Loucy (cell line): Measurements from ENCODE around the gene XRN2.

Experiments
- EZH2phosphoT487 ChIP-seq: fragments of 200-600 bp; IDR thresholded peaks from 2 replicates; pipeline ENCODE4 v1.6.1; 2018; ENCODE audit warnings: antibody characterized with exemption, mild to moderate bottlenecking, moderate library complexity, borderline replicate concordance
- TF ChIP-seq, protein P1 (sequence below): fragments of 200-600 bp; sonication (generic); conservative IDR thresholded peaks from 2 replicates; pipeline ENCODE4 v1.5.1; 2014; ENCODE audit warnings: mild to moderate bottlenecking, antibody characterized with exemption, low read length

DNA sequence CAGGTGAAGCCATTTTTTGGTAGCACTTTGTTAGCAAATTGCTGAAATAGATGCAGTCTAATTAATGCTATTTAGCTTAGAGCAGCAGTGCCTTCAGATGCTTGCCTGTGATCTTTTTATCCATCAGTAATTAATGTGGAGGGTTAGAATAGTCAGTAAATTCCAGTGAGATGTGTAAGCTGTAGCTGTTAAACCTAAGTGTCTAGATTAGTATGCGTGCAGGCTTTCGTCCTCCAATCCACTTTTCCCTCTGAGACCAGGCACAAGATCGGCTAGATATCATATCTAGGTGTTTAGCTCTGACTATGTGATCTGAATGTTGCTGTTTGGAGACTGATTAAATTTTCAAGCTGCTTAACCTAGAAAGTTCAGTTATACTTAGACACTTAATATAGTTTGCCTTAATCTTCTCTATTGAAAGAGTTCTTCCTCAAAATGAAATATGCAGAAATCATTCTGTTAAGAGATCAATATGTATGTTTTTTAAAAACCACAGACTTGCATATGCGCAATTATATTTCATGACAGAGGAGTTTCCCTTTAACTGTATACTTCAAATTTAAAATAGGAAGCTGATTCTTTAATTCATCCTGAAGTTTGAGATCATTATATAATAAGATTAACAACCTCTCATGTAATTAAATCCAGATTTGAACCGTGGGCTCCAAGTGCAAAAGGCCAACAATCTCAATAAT, 41.2 kb downstream of the XRN2 start:
- TF ChIP-seq, protein P1, sequence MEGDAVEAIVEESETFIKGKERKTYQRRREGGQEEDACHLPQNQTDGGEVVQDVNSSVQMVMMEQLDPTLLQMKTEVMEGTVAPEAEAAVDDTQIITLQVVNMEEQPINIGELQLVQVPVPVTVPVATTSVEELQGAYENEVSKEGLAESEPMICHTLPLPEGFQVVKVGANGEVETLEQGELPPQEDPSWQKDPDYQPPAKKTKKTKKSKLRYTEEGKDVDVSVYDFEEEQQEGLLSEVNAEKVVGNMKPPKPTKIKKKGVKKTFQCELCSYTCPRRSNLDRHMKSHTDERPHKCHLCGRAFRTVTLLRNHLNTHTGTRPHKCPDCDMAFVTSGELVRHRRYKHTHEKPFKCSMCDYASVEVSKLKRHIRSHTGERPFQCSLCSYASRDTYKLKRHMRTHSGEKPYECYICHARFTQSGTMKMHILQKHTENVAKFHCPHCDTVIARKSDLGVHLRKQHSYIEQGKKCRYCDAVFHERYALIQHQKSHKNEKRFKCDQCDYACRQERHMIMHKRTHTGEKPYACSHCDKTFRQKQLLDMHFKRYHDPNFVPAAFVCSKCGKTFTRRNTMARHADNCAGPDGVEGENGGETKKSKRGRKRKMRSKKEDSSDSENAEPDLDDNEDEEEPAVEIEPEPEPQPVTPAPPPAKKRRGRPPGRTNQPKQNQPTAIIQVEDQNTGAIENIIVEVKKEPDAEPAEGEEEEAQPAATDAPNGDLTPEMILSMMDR: no peak
- no peak for TF ChIP-seq EZH2phosphoT487
